HG03095 (cell line): ENCODE measurements around the gene RIGI.
"Not testable (repeated sequence)": the region's sequence is repeated elsewhere in the genome, so short reads cannot be mapped to it uniquely, and the experiment has no call there.

ENCODE experiments used
- ATAC-seq: cut with Tn5 transposase; IDR thresholded peaks from one replicate; pipeline ENCODE4 v1.9.1; 2021; ENCODE audit warnings: moderate library complexity; ENCODE audit not compliant: unreplicated experiment

RIGI gene

DNA sequence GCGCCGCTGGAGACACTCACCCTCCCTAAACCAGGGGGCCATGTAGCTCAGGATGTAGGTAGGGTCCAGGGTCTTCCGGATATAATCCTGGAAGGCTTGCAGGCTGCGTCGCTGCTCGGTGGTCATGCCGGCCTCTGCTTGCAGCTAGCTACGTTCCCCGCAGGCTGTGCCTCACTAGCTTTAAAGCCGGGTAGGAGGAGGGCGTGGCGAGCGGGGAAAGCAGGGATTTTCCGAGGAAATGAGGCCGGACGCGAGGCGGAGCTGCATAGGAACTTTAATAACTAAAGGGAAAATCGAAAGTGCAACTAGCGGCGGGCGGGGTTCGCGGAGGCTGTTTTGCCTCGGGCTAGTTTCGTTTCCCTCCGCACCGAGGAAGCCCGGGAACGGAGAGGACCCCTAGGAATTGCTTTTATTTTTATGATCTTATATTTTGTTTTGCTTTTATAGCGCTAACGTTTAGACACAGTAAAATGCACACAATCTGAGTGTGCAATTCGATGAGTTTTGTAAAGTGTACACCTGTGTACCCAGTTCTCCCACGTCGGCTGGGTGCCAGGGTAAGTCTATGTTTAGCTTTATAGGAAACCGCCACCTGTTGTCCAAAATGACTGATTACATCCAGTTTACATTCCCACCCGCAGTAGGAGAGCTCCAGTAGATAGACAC is at the start of gene RIGI:
Gene RIGI, minus strand, starts transcription at position 156 of the 666 bp plus-strand sequence. Its CDS starts 30 bp downstream, at position 126.
- peak; percentile 61 for ATAC-seq

DNA sequence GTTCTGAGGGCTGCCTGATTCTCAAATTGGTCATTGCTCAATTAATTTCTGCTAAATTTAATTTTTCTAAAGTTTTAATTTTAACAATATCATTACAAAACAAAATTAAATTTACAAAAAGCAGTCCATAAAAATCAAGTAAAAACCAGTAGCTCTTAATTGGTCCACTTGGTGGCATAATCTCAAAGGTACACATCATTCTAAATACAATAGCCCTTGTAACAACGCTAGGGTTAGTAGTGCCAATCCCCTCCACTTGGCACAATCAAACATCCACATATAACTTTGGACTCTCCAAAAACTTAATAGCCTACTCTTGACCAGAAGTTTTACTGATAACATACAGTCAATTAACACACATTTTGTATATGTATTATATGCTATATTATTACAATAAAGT is 48.9 kb upstream of the RIGI start:
- ATAC-seq = no peak

DNA sequence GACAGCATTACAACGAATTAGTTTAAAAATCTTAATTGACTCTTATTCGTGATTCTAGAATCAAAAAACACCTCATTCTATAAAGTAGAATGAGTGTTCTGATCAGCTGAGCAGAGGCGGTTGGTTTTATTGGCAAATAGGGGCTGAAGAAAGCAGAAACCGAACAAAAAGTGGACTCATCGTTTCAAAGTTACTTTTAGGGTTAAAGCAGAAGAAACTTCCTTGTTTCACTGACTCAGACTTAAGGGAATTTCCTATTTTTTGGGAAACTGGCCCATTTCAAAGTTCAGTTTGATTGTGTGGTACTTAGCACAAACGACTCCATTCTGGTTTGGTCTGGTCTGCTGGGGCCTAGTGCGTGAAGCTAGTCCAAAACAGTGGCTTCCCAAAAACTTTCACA is 47.8 kb upstream of the RIGI start:
- ATAC-seq = no peak

DNA sequence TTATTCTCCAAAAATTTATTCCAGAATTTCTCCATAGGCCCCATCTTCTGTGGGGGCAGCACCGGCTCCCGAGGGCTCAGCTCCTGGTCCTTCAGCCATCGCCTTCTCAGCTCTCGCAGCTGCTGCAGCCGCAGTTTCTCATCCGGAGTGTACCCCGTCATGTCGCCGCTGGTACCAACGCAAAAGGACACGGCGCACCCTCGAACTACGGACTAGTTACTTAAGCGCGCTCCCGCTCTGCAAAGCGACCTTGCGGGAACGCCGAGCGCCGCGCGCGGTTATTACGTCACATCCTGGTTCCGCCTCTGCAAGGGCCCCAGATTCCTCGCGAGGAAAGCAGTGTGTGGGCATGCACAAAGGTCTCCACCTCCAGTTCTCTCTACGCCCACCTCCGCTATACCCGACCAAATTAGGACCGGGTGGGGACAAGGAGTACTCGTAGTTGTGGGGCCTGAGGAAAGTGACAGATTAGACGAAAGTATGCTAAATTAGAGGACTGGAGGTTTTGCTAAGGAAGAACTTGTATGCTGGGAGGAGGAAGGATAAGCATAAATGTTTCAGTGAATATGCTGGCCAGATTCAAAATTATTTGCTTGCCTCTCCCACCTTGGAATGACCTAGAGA is 47.0 kb upstream of the RIGI start, which contains the start of gene NDUFB6:
Gene NDUFB6, minus strand, starts transcription at position 260 of the 624 bp plus-strand sequence. Its CDS starts 99 bp downstream, at position 161.
- ATAC-seq = peak; percentile 82

DNA sequence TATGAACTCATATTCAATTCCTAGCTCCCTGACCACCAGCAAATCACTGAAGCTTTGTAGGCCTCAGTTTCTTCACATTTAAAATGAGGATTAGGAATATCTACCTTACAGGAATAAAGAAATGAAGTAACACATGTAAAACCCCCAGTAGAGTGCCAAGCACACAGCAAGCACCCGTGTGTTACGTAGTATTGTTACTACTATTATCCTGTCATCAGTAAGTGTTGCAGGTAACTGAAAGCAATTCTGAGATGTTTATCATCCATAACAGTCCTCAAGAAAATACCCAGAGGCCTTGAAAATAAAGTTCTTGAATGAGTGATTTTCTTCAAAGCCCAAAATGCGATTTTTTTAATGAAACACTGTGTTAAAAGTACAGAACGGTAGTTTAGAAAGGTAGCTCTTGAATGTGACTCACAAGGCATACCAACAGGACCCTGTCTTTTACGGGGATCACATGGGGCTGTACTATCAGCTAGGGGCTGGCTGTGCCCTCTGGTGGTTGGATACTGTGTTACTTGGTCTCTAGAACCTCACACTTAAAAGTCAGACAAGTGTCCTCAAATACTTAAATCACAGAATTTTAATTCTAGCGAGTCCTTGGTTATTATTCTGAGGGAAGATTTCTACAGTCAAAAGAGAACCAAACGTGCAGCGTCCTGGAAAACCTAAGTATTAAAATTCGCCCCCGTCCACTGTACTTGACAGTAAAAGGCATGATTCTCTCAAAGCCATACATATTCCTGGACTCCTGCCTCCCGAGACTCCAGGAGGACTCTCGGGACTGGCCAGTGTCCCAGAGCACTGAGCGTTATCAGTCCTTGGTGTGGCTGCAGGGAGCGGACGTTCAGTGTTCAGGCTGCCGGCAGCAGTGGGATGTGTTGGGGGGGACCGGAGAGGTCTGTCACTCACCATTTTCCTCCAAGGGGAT is 46.2 kb upstream of the RIGI start:
- ATAC-seq = peak; percentile 90

DNA sequence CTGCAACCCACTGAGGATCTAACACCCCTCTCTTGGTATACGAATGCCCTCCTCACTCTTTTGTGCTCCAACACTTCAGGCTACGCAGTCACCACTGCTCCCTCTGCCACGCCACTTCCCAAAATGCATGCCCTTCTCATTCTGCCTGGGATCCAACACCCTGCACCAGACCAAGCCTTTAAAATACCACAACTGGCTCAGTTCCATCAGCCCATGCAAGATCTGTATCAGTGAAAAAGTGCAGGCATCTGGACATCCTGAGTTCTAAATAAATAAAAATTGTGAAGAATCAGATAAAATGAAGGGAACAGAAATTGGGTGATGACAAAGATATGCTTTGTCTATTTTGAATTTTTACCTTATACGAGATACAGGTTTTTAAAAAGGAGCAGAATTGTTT is 44.3 kb upstream of the RIGI start:
- ATAC-seq = no peak

DNA sequence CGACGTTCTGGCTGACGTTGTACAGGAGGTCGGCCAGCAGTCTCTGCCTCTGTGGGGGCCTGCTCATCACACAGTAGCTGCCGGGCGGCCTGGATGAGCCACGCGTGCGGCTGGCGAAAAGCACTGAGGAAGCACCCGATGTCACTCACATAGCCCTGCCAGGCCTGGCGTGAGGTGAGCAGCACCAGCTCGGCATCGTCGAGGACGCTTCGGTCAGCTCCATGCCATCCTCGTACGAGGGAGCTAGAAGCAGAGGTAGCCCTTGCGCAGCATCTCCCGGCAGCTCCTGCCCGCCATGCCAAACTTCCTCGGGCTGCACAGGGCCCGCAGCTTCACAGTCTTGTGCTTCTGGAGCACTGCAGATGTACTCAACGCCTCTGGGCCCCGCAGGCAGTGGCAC is 40.8 kb upstream of the RIGI start:
- no peak for ATAC-seq

DNA sequence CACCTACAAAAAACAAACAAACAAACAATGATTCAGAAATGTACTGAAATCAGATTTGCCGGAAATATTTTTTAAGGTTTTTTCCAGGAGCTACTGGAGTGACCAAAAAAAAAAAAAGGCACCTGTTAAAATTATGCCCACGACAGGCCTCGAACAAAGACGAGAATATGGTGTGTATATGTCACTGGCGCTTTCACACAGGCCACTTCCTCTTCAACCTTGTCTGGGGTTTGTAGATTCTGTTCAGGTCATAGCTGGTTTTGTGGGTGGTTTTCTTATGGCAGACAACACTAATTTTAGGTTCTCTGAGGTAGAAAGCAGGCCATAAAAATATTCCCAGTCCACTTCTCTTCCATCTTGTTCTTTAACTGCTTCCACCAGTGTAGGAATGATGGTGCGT is 40.0 kb upstream of the RIGI start:
- ATAC-seq = no peak

DNA sequence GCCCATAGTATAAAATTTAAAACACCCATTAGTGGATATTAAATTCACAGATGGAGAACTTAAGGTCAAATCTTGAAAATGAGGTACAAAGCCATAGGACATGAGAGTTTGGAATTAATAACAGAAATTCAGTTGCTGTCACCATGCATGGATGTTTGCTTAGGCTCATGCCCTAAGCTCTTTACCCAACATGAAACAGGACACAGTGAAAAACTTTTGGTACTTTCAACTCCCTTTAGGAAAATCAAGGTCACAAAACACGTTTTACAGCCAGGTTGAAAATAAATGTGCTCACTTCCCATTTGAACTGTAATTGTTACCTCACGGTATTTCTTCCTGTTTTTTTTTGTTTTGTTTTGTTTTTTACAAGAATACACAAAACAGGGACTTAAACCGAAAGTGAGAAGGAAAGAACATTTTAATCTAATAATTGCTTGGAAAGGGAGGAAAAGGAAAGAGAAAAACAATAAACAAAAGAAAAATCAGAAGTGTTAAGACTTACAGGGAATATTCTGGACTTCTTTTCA is 32.5 kb upstream of the RIGI start:
- ATAC-seq = no peak

DNA sequence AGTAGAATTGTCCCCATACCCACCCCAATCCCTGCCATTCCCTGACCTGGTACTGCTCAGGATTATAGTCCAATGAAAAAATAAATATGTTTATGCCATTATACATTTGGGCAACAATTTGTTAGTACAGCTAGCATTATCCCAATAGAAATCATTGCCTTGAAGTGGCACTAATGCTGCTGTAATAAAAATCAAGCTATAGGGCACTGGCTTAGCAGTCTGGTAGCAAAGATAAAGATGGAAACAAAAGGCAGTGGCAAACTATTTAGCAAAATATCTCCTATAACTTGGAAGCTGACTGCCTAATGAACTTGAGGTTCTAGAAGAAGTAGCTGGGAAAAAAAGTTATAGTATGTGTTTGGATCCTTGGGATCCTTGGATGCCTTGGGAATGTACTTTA is 28.6 kb upstream of the RIGI start:
- no peak for ATAC-seq

DNA sequence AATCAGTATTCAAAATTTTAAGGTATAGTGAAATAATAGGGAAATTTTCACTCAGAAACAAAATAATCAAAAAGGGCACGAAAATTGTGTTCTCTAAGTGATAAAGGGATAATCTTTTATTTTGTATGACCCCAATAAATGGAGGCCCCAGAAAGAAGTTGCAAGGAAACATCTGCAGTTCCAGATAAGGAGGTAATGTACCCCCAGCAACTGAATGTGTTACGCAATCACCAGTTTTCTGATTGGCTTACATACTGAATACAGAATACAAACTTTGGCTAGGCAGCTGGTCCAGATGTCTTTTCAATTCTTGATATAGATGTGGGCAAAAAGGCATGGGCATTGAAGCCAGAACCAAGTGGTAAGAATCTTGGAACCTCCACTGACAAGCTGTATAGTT is 28.1 kb upstream of the RIGI start:
- no peak for ATAC-seq

DNA sequence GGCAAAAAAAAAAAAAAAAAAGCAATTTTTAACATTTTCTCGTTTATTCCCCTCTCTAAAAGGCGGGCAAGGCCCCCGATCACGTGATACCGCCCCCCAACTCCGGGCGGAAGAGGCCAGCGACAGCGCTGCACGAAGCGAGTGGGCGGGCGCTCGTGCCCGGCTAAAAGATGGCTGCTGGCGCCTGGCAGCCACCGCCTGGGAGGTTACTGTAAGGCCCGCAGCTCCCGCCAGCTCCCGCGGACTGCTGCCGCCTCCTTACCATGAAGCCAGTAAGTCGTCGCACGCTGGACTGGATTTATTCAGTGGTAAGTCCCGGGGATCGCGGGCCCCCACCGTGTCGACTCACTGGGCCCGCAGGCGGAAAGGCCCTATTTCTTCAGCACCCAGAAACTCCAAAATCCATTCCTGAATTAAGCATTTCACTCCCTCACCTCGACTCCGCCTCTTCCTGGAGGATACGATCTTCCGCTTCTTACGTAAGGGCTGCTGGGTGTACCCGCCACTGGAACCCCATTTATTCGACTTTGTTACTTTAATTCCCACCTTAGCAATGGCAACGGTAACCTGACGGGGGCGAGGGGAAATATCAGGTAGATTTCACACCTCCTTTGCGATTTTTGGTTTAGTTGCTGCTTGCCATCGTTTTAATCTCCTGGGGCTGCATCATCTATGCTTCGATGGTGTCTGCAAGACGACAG is 26.3 kb upstream of the RIGI start, which contains the start of the genes SMIM27 and TOPORS:
Gene SMIM27, plus strand, starts transcription at position 156 of the 701 bp plus-strand sequence. Its CDS starts 108 bp downstream, at position 264.
Gene TOPORS, minus strand, starts transcription at position 415 of the 701 bp plus-strand sequence. Its CDS starts 150 bp downstream, at position 265.
- ATAC-seq = peak; percentile 64

DNA sequence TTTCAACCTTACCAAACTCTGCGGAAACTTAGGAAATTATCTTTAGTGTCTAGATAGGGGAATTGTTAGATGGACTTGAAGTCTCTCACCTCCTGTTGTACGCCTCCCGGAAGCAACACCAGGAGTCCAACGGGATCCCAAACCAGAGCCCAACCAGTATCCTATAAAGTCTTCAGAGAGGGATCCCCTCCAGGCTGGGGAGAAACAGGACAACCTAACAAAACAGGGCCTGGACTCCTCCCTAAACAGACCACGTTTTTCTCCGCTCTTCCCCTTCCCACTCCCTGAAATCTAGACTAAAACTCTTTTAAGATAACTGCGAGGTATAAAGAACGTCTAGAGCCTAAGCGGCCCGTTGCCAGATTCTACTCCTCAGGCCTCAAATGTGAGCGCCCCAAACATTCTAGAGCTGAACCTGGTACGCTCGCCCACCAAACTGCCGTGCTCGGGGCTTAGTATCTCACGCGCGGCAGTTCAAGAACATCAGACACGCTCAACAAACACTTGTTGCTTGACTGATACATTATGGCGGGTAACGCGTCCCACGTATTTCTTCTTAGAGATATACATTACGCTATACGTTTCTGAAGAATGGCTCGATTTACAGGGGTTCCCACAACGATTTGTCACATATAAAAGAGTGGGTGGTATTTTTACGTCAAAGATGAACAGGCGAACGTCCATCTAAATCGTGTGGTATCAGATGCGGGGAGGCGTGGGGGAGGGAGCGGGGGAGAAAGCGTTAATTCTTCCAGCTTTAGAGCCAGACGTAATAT is 25.5 kb upstream of the RIGI start:
- ATAC-seq = peak; percentile 6

DNA sequence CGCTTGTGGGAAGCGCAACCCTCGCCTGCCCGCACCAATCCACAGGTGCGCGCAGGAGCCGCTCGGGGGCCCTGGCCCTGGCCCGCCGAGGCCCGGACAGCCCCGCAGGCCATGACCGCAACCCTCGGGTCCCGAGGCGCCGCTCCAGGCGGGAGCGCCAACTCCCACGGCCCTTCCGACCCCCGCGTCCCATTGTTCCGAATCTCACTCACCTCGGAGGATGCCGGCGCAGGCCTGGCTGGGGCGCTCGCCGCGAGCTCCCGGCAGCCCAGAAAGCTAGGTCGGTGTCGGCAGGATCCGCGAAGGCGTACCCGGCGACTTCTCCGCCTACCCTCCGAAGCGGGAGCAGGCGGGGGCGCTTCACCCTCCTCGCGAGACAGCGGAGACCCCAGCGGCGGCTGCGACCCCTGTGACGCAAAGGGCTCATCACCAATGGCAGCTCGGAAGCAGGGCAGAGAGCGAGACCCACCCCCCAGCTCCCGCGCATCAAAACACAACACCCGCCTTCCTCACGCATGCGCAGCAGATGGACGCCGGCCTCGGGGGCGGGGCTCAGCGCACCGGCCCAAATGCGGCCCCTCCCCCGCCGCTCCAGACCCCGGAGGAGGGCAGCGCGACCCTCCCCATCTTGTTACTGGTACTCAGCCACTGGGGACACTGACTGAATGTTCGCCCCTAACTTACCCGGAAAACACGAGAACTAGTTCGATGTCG is 24.7 kb upstream of the RIGI start:
- peak; percentile 68 for ATAC-seq

DNA sequence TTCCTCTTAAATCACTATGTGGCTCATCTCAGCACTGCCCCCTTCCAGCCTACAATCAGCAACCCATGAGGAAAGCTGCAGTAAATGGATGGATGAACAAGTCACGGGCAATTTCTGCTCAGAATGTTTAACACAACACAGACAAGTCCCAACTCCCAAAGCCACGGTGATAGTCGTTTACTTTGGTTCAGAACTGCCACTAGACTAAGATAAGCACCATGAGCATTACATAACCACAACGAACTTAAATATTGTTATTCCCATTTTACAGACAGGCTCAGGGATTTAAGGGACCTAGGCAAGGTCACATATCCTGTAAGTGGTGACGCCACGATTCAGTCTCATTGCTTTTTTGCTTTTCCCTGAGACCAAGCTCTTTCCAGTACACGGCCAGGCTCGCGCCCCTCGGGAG is 24.2 kb upstream of the RIGI start:
- no peak for ATAC-seq

DNA sequence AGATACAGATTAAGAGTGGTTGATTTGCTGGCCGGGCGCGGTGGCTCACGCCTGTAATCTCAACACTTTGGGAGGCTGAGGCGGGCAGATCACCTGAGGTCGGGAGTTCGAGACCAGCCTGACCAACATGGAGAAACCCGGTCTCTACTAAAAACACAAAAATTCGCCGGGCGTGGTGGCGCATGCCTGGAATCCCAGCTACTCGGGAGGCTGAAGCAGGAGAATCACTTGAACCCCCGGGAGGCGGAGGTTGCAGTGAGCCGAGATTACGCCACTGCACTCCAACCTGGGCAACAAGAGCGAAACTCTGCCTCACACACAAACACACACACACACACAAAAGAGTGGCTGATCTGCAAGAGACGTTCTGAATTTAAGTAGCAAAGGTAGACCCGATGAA is 22.2 kb upstream of the RIGI start:
- ATAC-seq = not testable (repeated sequence)

DNA sequence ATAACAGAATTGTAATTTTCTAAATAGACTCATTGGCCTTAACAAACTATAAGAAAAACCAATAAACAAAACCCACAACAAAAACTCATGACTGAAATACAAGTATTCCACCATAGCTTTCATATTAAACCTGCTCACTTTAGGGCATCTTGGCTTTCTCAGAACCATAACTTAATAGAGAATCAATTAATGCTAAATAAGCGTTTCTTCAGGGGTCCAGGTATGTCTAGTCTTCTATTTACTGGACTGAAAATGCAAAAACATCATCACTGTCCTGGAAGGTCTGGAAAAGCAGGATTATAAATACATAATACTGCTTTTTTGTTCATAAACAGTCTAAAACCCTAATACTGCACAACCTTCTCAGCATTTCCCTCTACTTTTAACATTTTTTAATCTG is 19.9 kb upstream of the RIGI start:
- no peak for ATAC-seq

DNA sequence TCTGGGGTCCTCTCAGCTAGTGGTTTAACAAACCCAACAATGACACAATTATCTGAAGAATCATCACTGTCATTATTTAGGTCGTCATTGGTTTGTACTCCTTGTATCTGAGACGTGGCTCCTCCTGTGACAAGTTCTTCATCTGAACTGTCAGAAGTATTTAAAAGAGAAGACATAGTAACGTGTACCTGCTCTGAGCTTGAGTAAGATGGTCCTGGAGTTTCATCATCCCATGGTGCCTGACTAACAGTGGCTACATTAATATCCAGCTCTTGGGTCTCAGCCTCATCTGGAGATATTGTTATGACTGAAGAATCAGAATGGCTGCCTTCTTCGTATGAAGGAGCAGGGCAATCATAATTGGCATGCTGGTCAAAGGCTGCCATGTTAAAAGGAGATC is 17.1 kb upstream of the RIGI start:
- no peak for ATAC-seq

DNA sequence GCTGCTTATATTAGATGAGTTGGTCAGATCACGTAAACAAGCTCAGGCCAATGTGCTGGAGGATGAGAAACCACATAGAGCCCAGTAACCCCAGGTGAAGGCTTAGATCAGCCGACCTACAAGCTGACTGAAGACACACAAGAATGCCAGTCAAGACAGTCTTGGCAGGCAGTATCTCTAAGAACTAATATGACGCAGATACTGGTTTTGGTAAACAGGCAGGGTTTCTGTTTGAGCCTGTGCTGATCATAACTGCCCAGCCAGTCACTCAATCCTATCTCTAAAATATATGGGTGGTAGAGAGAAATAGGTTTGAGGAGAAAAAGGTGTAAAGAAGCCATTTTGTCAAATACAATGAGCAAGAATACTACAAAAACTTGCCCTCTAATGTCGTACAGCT is 7.8 kb upstream of the RIGI start:
- no peak for ATAC-seq
